Measurements from ENCODE around the gene FCGBP.

Gene FCGBP

GRCh38 chr19:39937094-39937720 is 2.8 kb upstream of the FCGBP start:
- H3K9me3 ChIP-seq (ENCODE audit: control insufficient read depth in 2 of 2, low read length in 2 of 2), result no peaks in the 10 kb centered on the region
- H3K27me3 ChIP-seq (ENCODE audit: control insufficient read depth in 2 of 2, insufficient read depth in 2 of 2, low read length in 2 of 2), result no peaks in the 10 kb centered on the region
- peak overlapping the region; percentile 77 for H3K27ac ChIP-seq (ENCODE audit: low read depth in 2 of 2, low read length in 2 of 2)
- peaks cover 32 to 53% of the 10 kb centered on the region in 2 donors for H3K4me1 ChIP-seq (ENCODE audit: control insufficient read depth in 2 of 2, insufficient read depth in 2 of 2, low read length in 2 of 2)
- peak overlapping the region; percentile 5 to 20 for H3K4me3 ChIP-seq (ENCODE audit: low read length in 2 of 2)
- H3K9ac ChIP-seq (ENCODE audit: low read depth in 1 of 2, low read length in 2 of 2), result no peak overlapping the region
- H3K36me3 ChIP-seq (ENCODE audit: control insufficient read depth in 2 of 2, insufficient read depth in 2 of 2, low read length in 2 of 2), result no peaks in the 10 kb centered on the region

- Histone ChIP-seq H3K27ac (ENCODE audit: low read depth in 2 of 2, low read length in 2 of 2) (peak overlapping the region; percentile 77), H3K36me3 (ENCODE audit: control insufficient read depth in 2 of 2, insufficient read depth in 2 of 2, low read length in 2 of 2) (no peaks in the 10 kb centered on the region), H3K9me3 (ENCODE audit: control insufficient read depth in 2 of 2, low read length in 2 of 2) (no peaks in the 10 kb centered on the region), H3K27me3 (ENCODE audit: control insufficient read depth in 2 of 2, insufficient read depth in 2 of 2, low read length in 2 of 2) (no peaks in the 10 kb centered on the region), H3K4me1 (ENCODE audit: control insufficient read depth in 2 of 2, insufficient read depth in 2 of 2, low read length in 2 of 2) (peaks cover 26 to 48% of the 10 kb centered on the region in 2 donors), H3K9ac (ENCODE audit: low read depth in 1 of 2, low read length in 2 of 2) (peak overlapping the region in 1 of 2 donors; percentile 48), H3K4me3 (ENCODE audit: low read length in 2 of 2) (no peak overlapping the region)
Observed at GRCh38 chr19:39936622-39937021, 2.2 kb upstream of the FCGBP start.

GRCh38 chr19:39936020-39936419 is 1.6 kb upstream of the FCGBP start:
- Histone ChIP-seq H3K4me3 (ENCODE audit: low read length in 2 of 2) (peak overlapping the region in 1 of 2 donors; percentile 7), H3K27ac (ENCODE audit: low read depth in 2 of 2, low read length in 2 of 2) (peak overlapping the region; percentile 77), H3K9ac (ENCODE audit: low read depth in 1 of 2, low read length in 2 of 2) (peak overlapping the region in 1 of 2 donors; percentile 48), H3K9me3 (ENCODE audit: control insufficient read depth in 2 of 2, low read length in 2 of 2) (no peaks in the 10 kb centered on the region), H3K27me3 (ENCODE audit: control insufficient read depth in 2 of 2, insufficient read depth in 2 of 2, low read length in 2 of 2) (no peaks in the 10 kb centered on the region), H3K4me1 (ENCODE audit: control insufficient read depth in 2 of 2, insufficient read depth in 2 of 2, low read length in 2 of 2) (peaks cover 20 to 42% of the 10 kb centered on the region in 2 donors), H3K36me3 (ENCODE audit: control insufficient read depth in 2 of 2, insufficient read depth in 2 of 2, low read length in 2 of 2) (no peaks in the 10 kb centered on the region)

- Histone ChIP-seq H3K27ac (ENCODE audit: low read depth in 2 of 2, low read length in 2 of 2) (peak overlapping the region; percentile 77), H3K4me3 (ENCODE audit: low read length in 2 of 2) (peak overlapping the region in 1 of 2 donors; percentile 7), H3K36me3 (ENCODE audit: control insufficient read depth in 2 of 2, insufficient read depth in 2 of 2, low read length in 2 of 2) (no peaks in the 10 kb centered on the region), H3K4me1 (ENCODE audit: control insufficient read depth in 2 of 2, insufficient read depth in 2 of 2, low read length in 2 of 2) (peaks cover 18 to 37% of the 10 kb centered on the region in 2 donors), H3K9ac (ENCODE audit: low read depth in 1 of 2, low read length in 2 of 2) (no peak overlapping the region), H3K9me3 (ENCODE audit: control insufficient read depth in 2 of 2, low read length in 2 of 2) (no peaks in the 10 kb centered on the region), H3K27me3 (ENCODE audit: control insufficient read depth in 2 of 2, insufficient read depth in 2 of 2, low read length in 2 of 2) (no peaks in the 10 kb centered on the region)
Observed at GRCh38 chr19:39935364-39935661, 879 bp upstream of the FCGBP start.

- no peaks in the 10 kb centered on the region for H3K9me3 ChIP-seq (ENCODE audit: control insufficient read depth in 2 of 2, low read length in 2 of 2)
- peaks cover 0 to 8% of the 10 kb centered on the region in 2 donors for H3K4me1 ChIP-seq (ENCODE audit: control insufficient read depth in 2 of 2, insufficient read depth in 2 of 2, low read length in 2 of 2)
- H3K9ac ChIP-seq (ENCODE audit: low read depth in 1 of 2, low read length in 2 of 2), result no peak overlapping the region
- no peak overlapping the region for H3K27ac ChIP-seq (ENCODE audit: low read depth in 2 of 2, low read length in 2 of 2)
- H3K4me3 ChIP-seq (ENCODE audit: low read length in 2 of 2), result peak overlapping the region in 1 of 2 donors; percentile 8
- H3K36me3 ChIP-seq (ENCODE audit: control insufficient read depth in 2 of 2, insufficient read depth in 2 of 2, low read length in 2 of 2), result peaks cover 20% of the 10 kb centered on the region in 2 donors
- H3K27me3 ChIP-seq (ENCODE audit: control insufficient read depth in 2 of 2, insufficient read depth in 2 of 2, low read length in 2 of 2), result no peaks in the 10 kb centered on the region
Observed at GRCh38 chr19:39929750-39930149, 4.7 kb downstream of the FCGBP start.

- Histone ChIP-seq H3K4me1 (ENCODE audit: control insufficient read depth in 2 of 2, insufficient read depth in 2 of 2, low read length in 2 of 2) (peaks cover 0 to 3% of the 10 kb centered on the region in 2 donors), H3K9me3 (ENCODE audit: control insufficient read depth in 2 of 2, low read length in 2 of 2) (no peaks in the 10 kb centered on the region), H3K9ac (ENCODE audit: low read depth in 1 of 2, low read length in 2 of 2) (no peak overlapping the region), H3K27me3 (ENCODE audit: control insufficient read depth in 2 of 2, insufficient read depth in 2 of 2, low read length in 2 of 2) (no peaks in the 10 kb centered on the region), H3K27ac (ENCODE audit: low read depth in 2 of 2, low read length in 2 of 2) (no peak overlapping the region), H3K4me3 (ENCODE audit: low read length in 2 of 2) (no peak overlapping the region), H3K36me3 (ENCODE audit: control insufficient read depth in 2 of 2, insufficient read depth in 2 of 2, low read length in 2 of 2) (peaks cover 20 to 24% of the 10 kb centered on the region in 2 donors)
Observed at GRCh38 chr19:39928357-39928725, 6.1 kb downstream of the FCGBP start.

GRCh38 chr19:39927524-39928356 is 6.7 kb downstream of the FCGBP start:
- Histone ChIP-seq H3K9ac (ENCODE audit: low read depth in 1 of 2, low read length in 2 of 2) (no peak overlapping the region), H3K27ac (ENCODE audit: low read depth in 2 of 2, low read length in 2 of 2) (no peak overlapping the region), H3K4me3 (ENCODE audit: low read length in 2 of 2) (peak overlapping the region; percentile 10 to 14), H3K9me3 (ENCODE audit: control insufficient read depth in 2 of 2, low read length in 2 of 2) (no peaks in the 10 kb centered on the region), H3K27me3 (ENCODE audit: control insufficient read depth in 2 of 2, insufficient read depth in 2 of 2, low read length in 2 of 2) (no peaks in the 10 kb centered on the region), H3K36me3 (ENCODE audit: control insufficient read depth in 2 of 2, insufficient read depth in 2 of 2, low read length in 2 of 2) (peaks cover 20 to 24% of the 10 kb centered on the region in 2 donors), H3K4me1 (ENCODE audit: control insufficient read depth in 2 of 2, insufficient read depth in 2 of 2, low read length in 2 of 2) (peaks cover 0 to 3% of the 10 kb centered on the region in 2 donors)

- peaks cover 0 to 3% of the 10 kb centered on the region in 2 donors for H3K4me1 ChIP-seq (ENCODE audit: control insufficient read depth in 2 of 2, insufficient read depth in 2 of 2, low read length in 2 of 2)
- peaks cover 20 to 24% of the 10 kb centered on the region in 2 donors for H3K36me3 ChIP-seq (ENCODE audit: control insufficient read depth in 2 of 2, insufficient read depth in 2 of 2, low read length in 2 of 2)
- H3K27me3 ChIP-seq (ENCODE audit: control insufficient read depth in 2 of 2, insufficient read depth in 2 of 2, low read length in 2 of 2), result no peaks in the 10 kb centered on the region
- H3K9me3 ChIP-seq (ENCODE audit: control insufficient read depth in 2 of 2, low read length in 2 of 2), result no peaks in the 10 kb centered on the region
- no peak overlapping the region for H3K9ac ChIP-seq (ENCODE audit: low read depth in 1 of 2, low read length in 2 of 2)
- H3K4me3 ChIP-seq (ENCODE audit: low read length in 2 of 2), result peak overlapping the region in 1 of 2 donors; percentile 14
- H3K27ac ChIP-seq (ENCODE audit: low read depth in 2 of 2, low read length in 2 of 2), result no peak overlapping the region
Observed at GRCh38 chr19:39927076-39927475, 7.4 kb downstream of the FCGBP start.

GRCh38 chr19:39926170-39926760 is 8.2 kb downstream of the FCGBP start:
- Histone ChIP-seq H3K9ac (ENCODE audit: low read depth in 1 of 2, low read length in 2 of 2) (no peak overlapping the region), H3K4me1 (ENCODE audit: control insufficient read depth in 2 of 2, insufficient read depth in 2 of 2, low read length in 2 of 2) (peaks cover 0 to 3% of the 10 kb centered on the region in 2 donors), H3K36me3 (ENCODE audit: control insufficient read depth in 2 of 2, insufficient read depth in 2 of 2, low read length in 2 of 2) (peaks cover 20 to 24% of the 10 kb centered on the region in 2 donors), H3K9me3 (ENCODE audit: control insufficient read depth in 2 of 2, low read length in 2 of 2) (no peaks in the 10 kb centered on the region), H3K27ac (ENCODE audit: low read depth in 2 of 2, low read length in 2 of 2) (no peak overlapping the region), H3K27me3 (ENCODE audit: control insufficient read depth in 2 of 2, insufficient read depth in 2 of 2, low read length in 2 of 2) (no peaks in the 10 kb centered on the region), H3K4me3 (ENCODE audit: low read length in 2 of 2) (no peak overlapping the region)

GRCh38 chr19:39924952-39925351 is 9.5 kb downstream of the FCGBP start:
- Histone ChIP-seq H3K9ac (ENCODE audit: low read depth in 1 of 2, low read length in 2 of 2) (no peak overlapping the region), H3K27ac (ENCODE audit: low read depth in 2 of 2, low read length in 2 of 2) (no peak overlapping the region), H3K36me3 (ENCODE audit: control insufficient read depth in 2 of 2, insufficient read depth in 2 of 2, low read length in 2 of 2) (peaks cover 20 to 24% of the 10 kb centered on the region in 2 donors), H3K4me3 (ENCODE audit: low read length in 2 of 2) (no peak overlapping the region), H3K27me3 (ENCODE audit: control insufficient read depth in 2 of 2, insufficient read depth in 2 of 2, low read length in 2 of 2) (no peaks in the 10 kb centered on the region), H3K9me3 (ENCODE audit: control insufficient read depth in 2 of 2, low read length in 2 of 2) (no peaks in the 10 kb centered on the region), H3K4me1 (ENCODE audit: control insufficient read depth in 2 of 2, insufficient read depth in 2 of 2, low read length in 2 of 2) (peaks cover under 1 to 7% of the 10 kb centered on the region in 2 donors)

All from mucosa of rectum (tissue), 2 donors.